Thyroid gland (tissue), 4 donors: ENCODE data around the gene FLAD1. TPM values are rescaled to one million over a fixed set of nuclear protein-coding genes. Genes with fewer than 3 reads are reported as not detected.

Experiments
- DNase-seq, 2 donors: peaks; one replicate each; pipeline ENCODE4 v3.0.0-alpha.2; 2019
- H3K27ac ChIP-seq, 3 donors: fragments of 200-600 bp; sonication (generic); 1 replicate in 2 of 3; 2 replicates in 1 of 3; pipeline ENCODE4 v1.5.1; 2016 to 2019; ENCODE audit warnings: mild to moderate bottlenecking in 1 of 3, moderate library complexity in 1 of 3
- H3K27me3 ChIP-seq: fragments of 200-600 bp; sonication (generic); one replicate; pipeline ENCODE4 v1.5.1; 2019
- H3K36me3 ChIP-seq, 2 donors: fragments of 200-600 bp; sonication (generic); one replicate each; pipeline ENCODE4 v1.5.1; 2016 to 2019
- H3K4me1 ChIP-seq, 2 donors: fragments of 200-600 bp; sonication (generic); one replicate each; pipeline ENCODE4 v1.5.1; 2017 to 2019
- H3K4me3 ChIP-seq, 3 donors: fragments of 200-600 bp; sonication (generic); replicated peaks in 1 of 3; 1 replicate in 2 of 3; 2 replicates in 1 of 3; pipeline ENCODE4 v1.5.1; 2016; ENCODE audit warnings: mild to moderate bottlenecking in 1 of 3
- H3K9me3 ChIP-seq: fragments of 200-600 bp; sonication (generic); one replicate; pipeline ENCODE4 v1.5.1; 2017
- CTCF ChIP-seq, 6 experiments: fragments of 200-600 bp in 3 of 6; fragments of 450-650 bp in 3 of 6; sonication (generic) in 3 of 6; IDR thresholded peaks; one replicate each; pipeline ENCODE4 v1.5.1; 2016 to 2019; ENCODE audit warnings: antibody characterized with exemption in 6 of 6, mild to moderate bottlenecking in 2 of 6, inconsistent platforms in 1 of 6, moderate library complexity in 1 of 6
- POLR2A ChIP-seq, 2 donors: fragments of 450-650 bp; IDR thresholded peaks; one replicate each; pipeline ENCODE4 v1.6.1; 2017; ENCODE audit warnings: antibody characterized with exemption in 2 of 2, mild to moderate bottlenecking in 2 of 2, moderate library complexity in 1 of 2
- WGBS, 2 donors: methylation state at CpG; one replicate each; pipeline ENCODE4 v1.1.5; 2017; 5-methylcytosine and 5-hydroxymethylcytosine counted together
- intact Hi-C: fragments of 100-400 bp; cut with DNase I; formaldehyde crosslinking; loops from one replicate; pipeline ENCODE4 v1.15.1; 2023
- total RNA-seq, 4 donors: library from RNA; depleted of rRNA; stranded (reverse); fragments of >200 nt; gene quantifications; one replicate each; pipeline ENCODE4 v1.2.3, GENCODE V29; 2016

Gene FLAD1
- total RNA-seq, 4 donors from 2014 or later = 24.1 to 39.3 (median 31.1) TPM

GRCh38 chr1:155017041-155017945, 34.1 kb downstream of the FLAD1 start:
- H3K27ac ChIP-seq = peak overlapping the region; percentile 81 to 90 (median 89)
- intact Hi-C loops = no loop called here
- peak overlapping the region in 1 of 3 donors; percentile 20 for H3K4me3 ChIP-seq
- peak in 1 of 2 donors; percentile 64 for TF ChIP-seq POLR2A (IDR thresholded peaks at IDR 0.05)
- peak; percentile 94 to 99 (median 97) for TF ChIP-seq CTCF (IDR thresholded peaks at IDR 0.05)
- peaks cover 19 to 22% of the 10 kb centered on the region in 2 donors for H3K36me3 ChIP-seq
- no peaks in the 10 kb centered on the region for H3K9me3 ChIP-seq
- WGBS, 2 donors = 10 to 13% methylated on average over 17 to 24 of the region's 49 CpGs
- peaks cover 31 to 50% of the 10 kb centered on the region in 2 donors for H3K4me1 ChIP-seq
- no peaks in the 10 kb centered on the region for H3K27me3 ChIP-seq
- peak; percentile 93 to 97 for DNase-seq

- DNase-seq = no peak
- TF ChIP-seq CTCF (IDR thresholded peaks at IDR 0.05) = no peak
- no peak for TF ChIP-seq POLR2A (IDR thresholded peaks at IDR 0.05)
- Histone ChIP-seq H3K36me3 (peaks cover 19 to 22% of the 10 kb centered on the region in 2 donors), H3K9me3 (no peaks in the 10 kb centered on the region), H3K4me1 (peaks cover 30 to 46% of the 10 kb centered on the region in 2 donors), H3K4me3 (no peak overlapping the region), H3K27me3 (no peaks in the 10 kb centered on the region), H3K27ac (peak overlapping the region; percentile 81 to 90 (median 89))
- intact Hi-C loops = no loop called here
- WGBS, 2 donors = 55 to 57% methylated on average over 5 of the region's 6 CpGs
These were observed 34.8 kb downstream of the FLAD1 start for GRCh38 chr1:155017946-155018316.

GRCh38 chr1:155018617-155019348, 35.6 kb downstream of the FLAD1 start:
- H3K4me1 ChIP-seq = peaks cover 30 to 43% of the 10 kb centered on the region in 2 donors
- no peaks in the 10 kb centered on the region for H3K27me3 ChIP-seq
- H3K36me3 ChIP-seq = peaks cover 19 to 22% of the 10 kb centered on the region in 2 donors
- TF ChIP-seq CTCF (IDR thresholded peaks at IDR 0.05) (no peak), POLR2A (IDR thresholded peaks at IDR 0.05) (no peak)
- DNase-seq = peak; percentile 60 to 70
- no peaks in the 10 kb centered on the region for H3K9me3 ChIP-seq
- no peak overlapping the region for H3K4me3 ChIP-seq
- intact Hi-C loops = no loop called here
- H3K27ac ChIP-seq = peak overlapping the region; percentile 2 to 89 (median 81)
- 57 to 66% methylated on average over 8 of the region's 8 CpGs for WGBS, 2 donors

- H3K27ac ChIP-seq = peak overlapping the region in 2 of 3 donors; percentile 26 to 89
- DNase-seq = no peak
- WGBS, 2 donors = 70 to 72% methylated on average over 11 of the region's 11 CpGs
- peaks cover 30 to 43% of the 10 kb centered on the region in 2 donors for H3K4me1 ChIP-seq
- no peak for TF ChIP-seq CTCF (IDR thresholded peaks at IDR 0.05)
- TF ChIP-seq POLR2A (IDR thresholded peaks at IDR 0.05) = no peak
- H3K4me3 ChIP-seq = no peak overlapping the region
- H3K36me3 ChIP-seq = peaks cover 15 to 16% of the 10 kb centered on the region in 2 donors
- no peaks in the 10 kb centered on the region for H3K9me3 ChIP-seq
- intact Hi-C loops = no loop called here
- H3K27me3 ChIP-seq = no peaks in the 10 kb centered on the region
These were observed 36.5 kb downstream of the FLAD1 start for GRCh38 chr1:155019377-155020245.
